ENCODE results near the gene RHOC.

Gene RHOC

GRCh38 chr1:112700290-112701226, 6.4 kb downstream of the RHOC start:
- DNase-seq = peak; percentile 68

- no peak for DNase-seq
Observed at GRCh38 chr1:112699425-112700144, 7.3 kb downstream of the RHOC start.

- peak; percentile 87 for DNase-seq
Observed at GRCh38 chr1:112698366-112699310, 8.3 kb downstream of the RHOC start.

GRCh38 chr1:112697781-112698201, 9.1 kb downstream of the RHOC start:
- DNase-seq = no peak

- no peak for DNase-seq
Observed at GRCh38 chr1:112696578-112697314, 10.2 kb downstream of the RHOC start.

- no peak for DNase-seq
Observed at GRCh38 chr1:112695276-112695675, 11.7 kb downstream of the RHOC start.

GRCh38 chr1:112694363-112694929, 12.5 kb downstream of the RHOC start:
- no peak for DNase-seq

- no peak for DNase-seq
Observed at GRCh38 chr1:112693821-112694220, 13.1 kb downstream of the RHOC start.

GRCh38 chr1:112692681-112693080, 14.2 kb downstream of the RHOC start:
- DNase-seq = no peak

- no peak for DNase-seq
Observed at GRCh38 chr1:112689842-112690237, 17.1 kb downstream of the RHOC start.

GRCh38 chr1:112689196-112689841, 17.6 kb downstream of the RHOC start:
- no peak for DNase-seq

- no peak for DNase-seq
Observed at GRCh38 chr1:112688781-112689193, 18.1 kb downstream of the RHOC start.

- DNase-seq = no peak
Observed at GRCh38 chr1:112687785-112688496, 19.0 kb downstream of the RHOC start.

GRCh38 chr1:112687361-112687760, 19.6 kb downstream of the RHOC start:
- DNase-seq = no peak

- DNase-seq = no peak
Observed at GRCh38 chr1:112686835-112687234, 20.1 kb downstream of the RHOC start.

- no peak for DNase-seq
Observed at GRCh38 chr1:112686417-112686816, 20.5 kb downstream of the RHOC start.

GRCh38 chr1:112685913-112686312, 21.0 kb downstream of the RHOC start:
- DNase-seq = no peak

GRCh38 chr1:112678605-112679004, 28.3 kb downstream of the RHOC start:
- no peak for DNase-seq

- no peak for DNase-seq
Observed at GRCh38 chr1:112677501-112677900, 29.4 kb downstream of the RHOC start.

- no peak for DNase-seq
Observed at GRCh38 chr1:112676543-112676942, 30.4 kb downstream of the RHOC start.

Data from NCI-H510A (cell line).